Measurements from ENCODE around the gene ZNF862. TPM values are rescaled to one million over a fixed set of nuclear protein-coding genes. Genes with fewer than 3 reads are reported as not detected.
A peak's percentile ranks its signal among the peaks of the same experiment; 100 is the strongest.

ZNF862 gene
- total RNA-seq, 2 donors from 2014 or later, result 8.8 to 9.9 TPM

DNA sequence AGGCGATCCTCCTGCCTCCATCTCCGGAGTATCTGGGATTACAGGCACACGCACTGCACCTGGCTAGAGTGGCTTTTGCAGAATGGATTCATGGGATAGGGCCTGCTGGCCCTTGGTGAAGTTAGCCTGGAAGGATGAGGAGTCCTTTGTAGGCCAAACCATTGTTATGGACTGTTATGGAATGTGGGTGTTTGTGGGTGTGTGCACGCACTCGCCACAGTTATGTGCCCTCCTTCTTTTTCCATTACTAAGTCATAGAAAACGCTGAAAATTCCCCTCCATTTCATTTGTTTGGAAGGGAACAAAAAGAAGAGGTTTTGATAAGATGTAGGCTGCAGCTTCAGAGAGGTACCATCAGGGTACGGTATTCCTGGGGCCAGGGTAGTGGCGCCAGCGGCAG is 15.0 kb downstream of the ZNF862 start:
- no peak for DNase-seq
- TF ChIP-seq CTCF (IDR thresholded peaks at IDR 0.05), result no peak
- intact Hi-C loops (cut with DNase I), result no loop called here
- Histone ChIP-seq H3K9ac (ENCODE audit: low read depth in 2 of 2, low read length in 2 of 2) (no peak overlapping the region), H3K36me3 (no peaks in the 10 kb centered on the region), H3K9me3 (no peaks in the 10 kb centered on the region), H3K27ac (no peak overlapping the region), H3K4me1 (no peaks in the 10 kb centered on the region), H3K4me3 (no peak overlapping the region), H3K27me3 (no peaks in the 10 kb centered on the region)

DNA sequence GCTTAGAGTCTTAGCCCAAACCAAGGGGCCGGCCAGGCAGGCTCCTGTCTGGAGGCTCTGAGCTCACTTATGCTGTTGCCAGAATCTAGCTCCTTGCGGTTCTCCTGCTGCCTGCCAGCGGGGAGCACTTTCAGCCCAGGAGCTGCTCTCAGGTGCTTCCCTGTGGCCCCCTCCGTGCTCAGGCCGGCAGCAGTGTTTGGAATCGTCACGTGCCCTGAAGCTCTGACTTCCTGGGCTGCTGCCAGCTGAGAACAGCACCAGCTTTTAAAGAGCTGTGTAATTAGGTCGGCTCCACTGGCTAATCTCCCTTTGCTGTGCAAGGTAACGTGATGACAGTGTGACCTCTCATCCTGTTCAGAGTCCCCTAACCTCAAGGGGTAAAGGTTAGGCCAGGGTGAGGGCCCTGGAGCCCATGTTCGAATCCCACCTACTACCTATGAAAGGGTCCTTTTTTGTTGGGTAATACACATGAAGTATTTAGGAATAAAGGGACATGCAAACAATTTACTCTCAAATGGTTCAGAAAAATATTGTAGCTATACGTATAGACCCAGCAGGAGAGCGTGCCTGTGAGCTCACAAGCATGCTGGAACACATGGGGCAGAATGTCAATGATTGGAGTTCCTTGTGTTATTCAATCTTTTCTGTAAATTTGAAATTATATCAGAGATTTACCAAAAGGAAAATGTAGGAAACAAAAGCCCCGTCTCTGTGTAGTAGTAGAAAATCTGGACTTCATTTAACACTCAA is 16.6 kb downstream of the ZNF862 start:
- peak; percentile 71 for DNase-seq
- H3K4me1 ChIP-seq, result no peaks in the 10 kb centered on the region
- no peaks in the 10 kb centered on the region for H3K27me3 ChIP-seq
- no peaks in the 10 kb centered on the region for H3K36me3 ChIP-seq
- no peaks in the 10 kb centered on the region for H3K9me3 ChIP-seq
- no peak for TF ChIP-seq CTCF (IDR thresholded peaks at IDR 0.05)
- H3K9ac ChIP-seq (ENCODE audit: low read depth in 2 of 2, low read length in 2 of 2), result no peak overlapping the region
- H3K4me3 ChIP-seq, result no peak overlapping the region
- no peak overlapping the region for H3K27ac ChIP-seq
- intact Hi-C loops (cut with DNase I), result no loop called here

- H3K27ac ChIP-seq, result no peak overlapping the region
- no peak for DNase-seq
Measured at GRCh38 chr7:149855361-149856305, 17.5 kb downstream of the ZNF862 start.

DNA sequence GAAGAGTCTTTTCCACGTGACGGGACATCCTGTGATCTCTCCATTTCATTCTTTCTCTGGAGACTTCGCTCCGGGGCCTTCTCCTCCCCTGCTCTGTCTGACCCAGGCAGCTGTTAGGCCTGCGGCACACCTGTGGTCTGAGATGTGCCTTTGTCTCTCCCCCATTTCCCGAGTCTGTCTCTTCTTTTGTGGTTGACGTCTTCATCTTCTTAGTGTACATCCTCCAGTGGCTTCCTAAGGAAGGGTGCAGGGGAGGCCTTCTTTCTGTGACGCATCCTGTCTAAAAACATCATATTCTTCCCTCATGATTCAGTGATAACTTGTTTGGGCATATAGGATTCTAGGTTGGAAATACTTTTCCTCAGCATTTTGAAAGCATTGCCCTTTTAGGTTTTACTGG is 18.4 kb downstream of the ZNF862 start:
- no peak for TF ChIP-seq CTCF (IDR thresholded peaks at IDR 0.05)
- H3K9me3 ChIP-seq, result no peaks in the 10 kb centered on the region
- H3K4me1 ChIP-seq, result no peaks in the 10 kb centered on the region
- no peak overlapping the region for H3K9ac ChIP-seq (ENCODE audit: low read depth in 2 of 2, low read length in 2 of 2)
- intact Hi-C loops (cut with DNase I), result no loop called here
- H3K27ac ChIP-seq, result no peak overlapping the region
- H3K27me3 ChIP-seq, result no peaks in the 10 kb centered on the region
- H3K36me3 ChIP-seq, result no peaks in the 10 kb centered on the region
- no peak overlapping the region for H3K4me3 ChIP-seq
- DNase-seq, result no peak

More at GRCh38 chr7:149855361-149856305, 17.5 kb downstream of the ZNF862 start:
- Histone ChIP-seq H3K36me3 (no peaks in the 10 kb centered on the region), H3K9me3 (no peaks in the 10 kb centered on the region), H3K4me3 (no peak overlapping the region), H3K9ac (ENCODE audit: low read depth in 2 of 2, low read length in 2 of 2) (peak overlapping the region in 1 of 2 donors; percentile 20), H3K27me3 (no peaks in the 10 kb centered on the region), H3K4me1 (no peaks in the 10 kb centered on the region)
- no peak for TF ChIP-seq CTCF (IDR thresholded peaks at IDR 0.05)
- intact Hi-C loops (cut with DNase I), result no loop called here

DNA sequence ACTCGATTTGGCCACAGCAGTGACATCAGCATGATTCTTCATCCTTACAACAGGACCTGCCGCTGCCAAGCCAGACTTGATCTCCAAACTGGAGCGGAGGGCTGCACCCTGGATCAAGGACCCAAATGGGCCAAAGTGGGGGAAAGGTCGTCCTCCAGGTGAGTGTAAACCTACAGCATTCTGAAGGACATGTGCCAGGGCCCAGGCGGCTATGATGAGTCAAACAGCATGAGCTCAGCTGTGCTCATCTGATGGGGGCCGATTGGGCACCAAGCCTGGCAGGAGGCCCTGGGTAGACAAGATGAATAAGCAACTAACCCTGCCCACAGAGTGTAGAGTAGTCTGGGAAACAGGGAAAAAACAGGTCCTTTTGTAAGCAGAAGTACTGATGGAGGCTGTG is 21.2 kb downstream of the ZNF862 start:
- H3K36me3 ChIP-seq, result no peaks in the 10 kb centered on the region
- no peak for TF ChIP-seq CTCF (IDR thresholded peaks at IDR 0.05)
- no peak overlapping the region for H3K27ac ChIP-seq
- no peaks in the 10 kb centered on the region for H3K4me1 ChIP-seq
- H3K9ac ChIP-seq (ENCODE audit: low read depth in 2 of 2, low read length in 2 of 2), result no peak overlapping the region
- no peak overlapping the region for H3K4me3 ChIP-seq
- H3K27me3 ChIP-seq, result no peaks in the 10 kb centered on the region
- intact Hi-C loops (cut with DNase I), result no loop called here
- no peaks in the 10 kb centered on the region for H3K9me3 ChIP-seq
- DNase-seq, result no peak

All from colonic mucosa (tissue), 4 donors.